B cell (primary cell): ENCODE measurements around the gene ERICH2. TPM values are rescaled to one million over a fixed set of nuclear protein-coding genes. Genes with fewer than 3 reads are reported as not detected.

Experiments
- ATAC-seq: fragments of 200-7000 bp; cut with Tn5 transposase; one replicate; pipeline ENCODE4 v1.10.0; 2021; ENCODE audit warnings: low read depth, mild to moderate bottlenecking, moderate number of reproducible peaks, moderate library complexity
- CTCF ChIA-PET: fragments of 350-600 bp; sonication (Branson Sonifier 250); formaldehyde crosslinking; loops from one replicate; lab custom pipeline; 2021; ENCODE audit warnings: antibody characterized with exemption, inconsistent platforms; lab: Charles Lee
- POLR2A ChIA-PET: fragments of 350-600 bp; sonication (Branson Sonifier 250); formaldehyde crosslinking; loops from one replicate; lab custom pipeline; 2021; ENCODE audit warnings: antibody characterized with exemption; lab: Charles Lee
- DNase-seq: peaks from one replicate; pipeline ENCODE4 v3.0.0; 2013
- H2AFZ ChIP-seq: 2 replicates; pipeline ENCODE4 v1.6.1; 2012; ENCODE audit warnings: mild to moderate bottlenecking, low read depth, low read length; ENCODE audit not compliant: insufficient read depth, poor library complexity, severe bottlenecking
- H3K27ac ChIP-seq, 2 donors: 1 replicate in 1 of 2; 2 replicates in 1 of 2; pipeline ENCODE4 v1.5.1; 2012 to 2013; ENCODE audit warnings: low read length in 2 of 2, mild to moderate bottlenecking in 2 of 2, moderate library complexity in 1 of 2
- H3K27me3 ChIP-seq, 4 experiments: fragments of 200-600 bp in 1 of 4; sonication (generic) in 1 of 4; replicated peaks in 1 of 4; 1 replicate in 2 of 4; 2 replicates in 2 of 4; pipeline versions ENCODE4 v1.6.1 to v1.7.0; 2013 to 2016; ENCODE audit warnings: low read length in 3 of 4, mild to moderate bottlenecking in 2 of 4, mixed read lengths in 1 of 4, moderate library complexity in 1 of 4; ENCODE audit not compliant: insufficient read depth in 4 of 4, control insufficient read depth in 3 of 4; ENCODE audit errors: control extremely low read depth in 1 of 4
- H3K36me3 ChIP-seq, 2 experiments: replicated peaks in 1 of 2; 1 replicate in 1 of 2; 2 replicates in 1 of 2; pipeline versions ENCODE4 v1.6.1 to v1.7.1; 2013; ENCODE audit warnings: low read length in 1 of 2; ENCODE audit not compliant: insufficient read depth in 2 of 2, control insufficient read depth in 1 of 2; ENCODE audit errors: control extremely low read depth in 1 of 2, extremely low read depth in 1 of 2
- H3K4me1 ChIP-seq, 2 donors: fragments of 200-600 bp in 1 of 2; sonication (generic) in 1 of 2; 1 replicate in 1 of 2; 2 replicates in 1 of 2; pipeline versions ENCODE4 v1.5.1 to v1.6.1; 2013 to 2017; ENCODE audit warnings: low read length in 2 of 2; ENCODE audit not compliant: control insufficient read depth in 2 of 2, insufficient read depth in 2 of 2
- H3K4me2 ChIP-seq: replicated peaks from 2 replicates; pipeline ENCODE3; 2012; ENCODE audit warnings: mild to moderate bottlenecking, low read depth, low read length; ENCODE audit not compliant: poor library complexity, severe bottlenecking
- H3K4me3 ChIP-seq, 5 experiments: fragments of 200-600 bp in 1 of 5; sonication (generic) in 1 of 5; 1 replicate in 3 of 5; 2 replicates in 2 of 5; pipeline versions ENCODE4 v1.5.1 to v1.7.0; 2011 to 2016; ENCODE audit warnings: low read length in 4 of 5, mild to moderate bottlenecking in 4 of 5, low read depth in 2 of 5, control low read depth in 1 of 5, moderate library complexity in 1 of 5; ENCODE audit not compliant: insufficient read depth in 1 of 5; ENCODE audit errors: control extremely low read depth in 1 of 5, extremely low read depth in 1 of 5
- H3K79me2 ChIP-seq: fragments of 200-600 bp; sonication (generic); one replicate; pipeline ENCODE4 v1.6.0; 2016; ENCODE audit warnings: low read length; ENCODE audit not compliant: control insufficient read depth, insufficient read depth
- H3K9ac ChIP-seq: fragments of 200-600 bp; sonication (generic); 2 replicates; pipeline ENCODE4 v1.6.1; 2017; ENCODE audit warnings: mild to moderate bottlenecking, low read length, moderate library complexity
- H3K9me3 ChIP-seq, 3 donors: one replicate each; pipeline versions ENCODE4 v1.6.1 to v1.7.1; 2013; ENCODE audit warnings: low read length in 2 of 3; ENCODE audit not compliant: control insufficient read depth in 2 of 3, insufficient read depth in 1 of 3; ENCODE audit errors: control extremely low read depth in 1 of 3
- H4K20me1 ChIP-seq: 2 replicates; pipeline ENCODE4 v1.6.0; 2012; ENCODE audit warnings: mild to moderate bottlenecking, low read length; ENCODE audit not compliant: insufficient read depth, control insufficient read depth, poor library complexity, severe bottlenecking
- H3K27ac Mint-ChIP-seq: one replicate; pipeline ENCODE4 v1.8.0; 2021; ENCODE audit warnings: mixed read lengths
- H3K27me3 Mint-ChIP-seq: one replicate; pipeline ENCODE4 v1.8.0; 2021; ENCODE audit warnings: mixed read lengths
- H3K4me1 Mint-ChIP-seq: one replicate; pipeline ENCODE4 v1.8.0; 2021; ENCODE audit warnings: mixed read lengths
- H3K4me3 Mint-ChIP-seq: one replicate; pipeline ENCODE4 v1.8.0; 2021; ENCODE audit warnings: mixed read lengths
- H3K9me3 Mint-ChIP-seq: one replicate; pipeline ENCODE4 v1.8.0; 2022; ENCODE audit warnings: mixed read lengths; ENCODE audit not compliant: insufficient read depth
- CTCF ChIP-seq: fragments of 200-600 bp; IDR thresholded peaks from one replicate; pipeline ENCODE4 v1.8.0; 2022; ENCODE audit warnings: antibody characterized with exemption, mild to moderate bottlenecking
- EZH2 ChIP-seq: IDR thresholded peaks from 2 replicates; pipeline ENCODE4 v1.6.1; 2012; ENCODE audit warnings: borderline replicate concordance, low read depth, mild to moderate bottlenecking, moderate library complexity, low read length; ENCODE audit not compliant: insufficient read depth, poor library complexity, severe bottlenecking
- WGBS: methylation state at CpG from one replicate; pipeline ENCODE4 v1.1.5; 2013; ENCODE audit warnings: missing lambda C conversion rate; ENCODE audit not compliant: insufficient coverage; 5-methylcytosine and 5-hydroxymethylcytosine counted together
- intact Hi-C: fragments of 100-400 bp; cut with micrococcal nuclease; formaldehyde crosslinking; loops from one replicate; pipeline ENCODE4 v1.10.0; 2022
- polyA plus RNA-seq: library from polyadenylated mRNA; depleted of rRNA; stranded (reverse); fragments of >200 nt; gene quantifications from 2 replicates; pipeline ENCODE4 v1.2.3, GENCODE V29; 2012
- total RNA-seq, 2 donors: library from RNA; stranded (reverse); fragments of 120-200 nt in 1 of 2; gene quantifications; 1 replicate in 1 of 2; 2 replicates in 1 of 2; pipeline versions ENCODE4 v1.2.3 to v1.2.4, GENCODE V29; 2013 to 2022

ERICH2 gene
- total and polyA plus RNA-seq, 2 donors (not counting 1 experiment from before 2014, with no cell fraction given) = not detected

- Mint-ChIP-seq H3K27ac (no peak overlapping the region), H3K4me1 (no peaks in the 10 kb centered on the region), H3K27me3 (peaks cover 30% of the 10 kb centered on the region), H3K4me3 (no peak overlapping the region), H3K9me3 (no peaks in the 10 kb centered on the region)
- no CpG with 5 or more reads among the region's 1 CpG for WGBS
- Histone ChIP-seq H3K9ac (no peak overlapping the region), H3K27me3 (peaks cover 0 to 5% (median 2%) of the 10 kb centered on the region in 4 experiments), H3K79me2 (no peaks in the 10 kb centered on the region), H4K20me1 (no peaks in the 10 kb centered on the region), H2AFZ (no peak overlapping the region), H3K4me2 (no peak overlapping the region), H3K36me3 (no peaks in the 10 kb centered on the region), H3K27ac (no peak overlapping the region), H3K9me3 (no peaks in the 10 kb centered on the region), H3K4me3 (no peak overlapping the region), H3K4me1 (no peaks in the 10 kb centered on the region)
- ChIA-PET CTCF (no interaction called here), POLR2A (no interaction called here)
- ATAC-seq (no peak), DNase-seq (no peak)
- TF ChIP-seq CTCF = no peak
- TF ChIP-seq EZH2 = no peak
- intact Hi-C loops = no loop called here
Observed at GRCh38 chr2:170779304-170779703, 9.1 kb downstream of the ERICH2 start.

GRCh38 chr2:170782673-170783072 is 12.5 kb downstream of the ERICH2 start:
- intact Hi-C loops = no loop called here
- H3K4me2 ChIP-seq = no peak overlapping the region
- Mint-ChIP-seq H3K4me1 (no peaks in the 10 kb centered on the region), H3K9me3 (no peaks in the 10 kb centered on the region), H3K27ac (no peak overlapping the region), H3K4me3 (no peak overlapping the region), H3K27me3 (peaks cover 36% of the 10 kb centered on the region)
- peaks cover 0 to 12% (median 8%) of the 10 kb centered on the region in 4 experiments for H3K27me3 ChIP-seq
- ChIA-PET POLR2A (no interaction called here), CTCF (no interaction called here)
- H3K79me2 ChIP-seq = no peaks in the 10 kb centered on the region
- H3K4me3 ChIP-seq = no peak overlapping the region
- no peaks in the 10 kb centered on the region for H4K20me1 ChIP-seq
- H3K36me3 ChIP-seq = no peaks in the 10 kb centered on the region
- H3K4me1 ChIP-seq = no peaks in the 10 kb centered on the region
- ATAC-seq (no peak), DNase-seq (no peak)
- no peak overlapping the region for H3K9ac ChIP-seq
- no peak for TF ChIP-seq EZH2
- no peak for TF ChIP-seq CTCF
- H2AFZ ChIP-seq = no peak overlapping the region
- WGBS = 67% methylated on average over 2 of the region's 2 CpGs
- H3K27ac ChIP-seq = no peak overlapping the region
- H3K9me3 ChIP-seq = no peaks in the 10 kb centered on the region
